ENCODE results near the gene NOXO1.

Gene NOXO1

GRCh38 chr16:2009791-2010510 lies 28.7 kb upstream of the NOXO1 start, which contains the start of gene ZNF598:
Gene ZNF598, minus strand, starts transcription at chr16:2009821.
- no peak for TF ChIP-seq CTCF (IDR thresholded peaks at IDR 0.05; ENCODE audit: low read length, missing control alignments)
- peak within 1 kb of the TSS; percentile 82 for H3K4me3 ChIP-seq (replicated peaks; ENCODE audit: low read depth, low read length)
- peak; percentile 86 for DNase-seq (ENCODE audit: low read depth)

GRCh38 chr16:2009164-2009711 lies 28.0 kb upstream of the NOXO1 start:
- TF ChIP-seq CTCF (IDR thresholded peaks at IDR 0.05; ENCODE audit: low read length, missing control alignments), result no peak

GRCh38 chr16:2008631-2009163 lies 27.4 kb upstream of the NOXO1 start:
- no peak for TF ChIP-seq CTCF (IDR thresholded peaks at IDR 0.05; ENCODE audit: low read length, missing control alignments)
- H3K4me3 ChIP-seq (replicated peaks; ENCODE audit: low read depth, low read length), result peak overlapping the region; percentile 68
- peak; percentile 57 for DNase-seq (ENCODE audit: low read depth)

More at GRCh38 chr16:2009164-2009711, 28.0 kb upstream of the NOXO1 start:
- H3K4me3 ChIP-seq (replicated peaks; ENCODE audit: low read depth, low read length), result peak overlapping the region; percentile 68
- no peak for DNase-seq (ENCODE audit: low read depth)

DNA sequence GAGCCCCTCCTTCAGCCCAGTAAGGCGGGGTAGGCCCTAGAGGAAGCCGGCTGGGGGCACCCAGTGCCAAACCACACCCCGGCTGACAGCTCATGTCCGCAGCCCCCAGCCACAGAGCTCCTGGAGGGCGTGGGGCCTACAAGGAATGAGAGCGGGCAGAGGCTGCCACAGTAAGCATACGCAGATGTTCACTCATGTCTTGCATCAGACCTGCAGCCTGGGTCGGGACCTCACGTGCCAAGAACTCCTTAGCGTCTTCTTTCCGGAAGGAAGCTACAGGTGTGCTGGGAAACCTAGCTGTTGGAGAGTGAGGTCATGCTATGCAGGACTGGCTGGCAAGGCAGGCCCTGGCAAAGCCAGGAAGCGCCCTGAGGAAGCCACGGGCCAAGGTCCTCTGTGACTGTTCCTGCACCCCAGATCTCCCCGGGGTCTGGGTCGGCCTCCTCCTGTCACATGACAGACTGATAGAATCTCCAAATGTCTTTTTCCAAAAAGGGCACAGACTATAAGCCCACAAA lies 26.8 kb upstream of the NOXO1 start:
- DNase-seq (ENCODE audit: low read depth), result peak; percentile 72
- TF ChIP-seq CTCF (IDR thresholded peaks at IDR 0.05; ENCODE audit: low read length, missing control alignments), result no peak
- peak overlapping the region; percentile 68 for H3K4me3 ChIP-seq (replicated peaks; ENCODE audit: low read depth, low read length)

GRCh38 chr16:2007081-2007836 lies 26.0 kb upstream of the NOXO1 start:
- TF ChIP-seq CTCF (IDR thresholded peaks at IDR 0.05; ENCODE audit: low read length, missing control alignments), result no peak
- peak overlapping the region; percentile 68 for H3K4me3 ChIP-seq (replicated peaks; ENCODE audit: low read depth, low read length)
- DNase-seq (ENCODE audit: low read depth), result no peak

DNA sequence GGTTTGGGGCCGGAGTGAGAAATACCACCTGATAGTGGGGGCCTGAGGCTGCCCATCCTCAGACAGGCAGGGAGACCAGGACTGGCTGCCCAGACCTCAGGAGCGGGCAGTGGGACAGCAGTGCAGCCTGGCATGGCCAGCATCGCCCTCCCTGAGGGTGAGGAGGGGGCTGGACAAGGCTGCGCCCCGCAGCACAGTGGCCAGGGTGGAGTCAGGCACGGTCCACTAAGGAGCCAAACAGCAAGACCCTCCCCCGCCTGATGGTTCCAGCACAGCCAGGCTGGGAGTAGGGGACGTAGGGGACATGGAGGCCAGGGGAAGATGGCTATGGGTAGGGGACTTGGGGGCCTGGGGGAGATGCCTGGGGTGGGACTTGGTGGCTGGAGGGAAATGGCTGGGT lies 25.0 kb upstream of the NOXO1 start:
- H3K4me3 ChIP-seq (replicated peaks; ENCODE audit: low read depth, low read length), result no peak overlapping the region
- no peak for TF ChIP-seq CTCF (IDR thresholded peaks at IDR 0.05; ENCODE audit: low read length, missing control alignments)
- no peak for DNase-seq (ENCODE audit: low read depth)
